ENCODE measurements around the gene PIGK. TPM values are rescaled to one million over a fixed set of nuclear protein-coding genes. Genes with fewer than 3 reads are reported as not detected.

The PIGK gene
- total and polyA plus RNA-seq, 11 donors: 6.2 to 42.4 (median 27.0) TPM

DNA sequence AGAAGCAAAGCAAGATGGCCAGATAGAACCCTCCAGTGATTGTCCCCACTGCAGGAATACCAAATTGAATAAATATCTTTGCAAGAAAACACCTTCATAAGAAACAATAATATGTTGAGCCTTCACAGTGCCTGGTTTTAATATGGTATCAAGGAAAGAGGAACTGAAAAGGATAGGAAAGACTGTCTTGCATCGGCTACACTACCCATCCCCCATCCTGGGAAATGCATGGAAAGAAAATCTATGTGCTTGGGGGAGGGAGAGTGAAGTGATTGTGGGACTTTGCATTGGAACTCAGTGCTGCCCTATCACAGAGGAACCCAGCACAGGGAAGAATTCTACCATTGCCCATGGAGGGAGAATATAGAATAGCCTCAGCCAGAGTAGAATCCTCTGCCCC lies 34.0 kb upstream of the PIGK start:
- no peak for DNase-seq
- H3K27me3 ChIP-seq: no peaks in the 10 kb centered on the region
- H3K4me1 ChIP-seq: no peaks in the 10 kb centered on the region
- H3K27ac ChIP-seq: no peak overlapping the region
- no peak overlapping the region for H3K4me3 ChIP-seq
- WGBS, 4 donors: 64 to 83% (median 77%) methylated on average over 1 of the region's 1 CpG
- intact Hi-C loops (cut with DNase I): no loop called here
- peaks cover 0 to 81% (median 39%) of the 10 kb centered on the region in 12 donors for H3K9me3 ChIP-seq
- ATAC-seq: no peak
- no peaks in the 10 kb centered on the region for H3K36me3 ChIP-seq
- TF ChIP-seq, protein P1, sequence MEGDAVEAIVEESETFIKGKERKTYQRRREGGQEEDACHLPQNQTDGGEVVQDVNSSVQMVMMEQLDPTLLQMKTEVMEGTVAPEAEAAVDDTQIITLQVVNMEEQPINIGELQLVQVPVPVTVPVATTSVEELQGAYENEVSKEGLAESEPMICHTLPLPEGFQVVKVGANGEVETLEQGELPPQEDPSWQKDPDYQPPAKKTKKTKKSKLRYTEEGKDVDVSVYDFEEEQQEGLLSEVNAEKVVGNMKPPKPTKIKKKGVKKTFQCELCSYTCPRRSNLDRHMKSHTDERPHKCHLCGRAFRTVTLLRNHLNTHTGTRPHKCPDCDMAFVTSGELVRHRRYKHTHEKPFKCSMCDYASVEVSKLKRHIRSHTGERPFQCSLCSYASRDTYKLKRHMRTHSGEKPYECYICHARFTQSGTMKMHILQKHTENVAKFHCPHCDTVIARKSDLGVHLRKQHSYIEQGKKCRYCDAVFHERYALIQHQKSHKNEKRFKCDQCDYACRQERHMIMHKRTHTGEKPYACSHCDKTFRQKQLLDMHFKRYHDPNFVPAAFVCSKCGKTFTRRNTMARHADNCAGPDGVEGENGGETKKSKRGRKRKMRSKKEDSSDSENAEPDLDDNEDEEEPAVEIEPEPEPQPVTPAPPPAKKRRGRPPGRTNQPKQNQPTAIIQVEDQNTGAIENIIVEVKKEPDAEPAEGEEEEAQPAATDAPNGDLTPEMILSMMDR (IDR thresholded peaks at IDR 0.05): no peak
- TF ChIP-seq POLR2A (IDR thresholded peaks at IDR 0.05): no peak

DNA sequence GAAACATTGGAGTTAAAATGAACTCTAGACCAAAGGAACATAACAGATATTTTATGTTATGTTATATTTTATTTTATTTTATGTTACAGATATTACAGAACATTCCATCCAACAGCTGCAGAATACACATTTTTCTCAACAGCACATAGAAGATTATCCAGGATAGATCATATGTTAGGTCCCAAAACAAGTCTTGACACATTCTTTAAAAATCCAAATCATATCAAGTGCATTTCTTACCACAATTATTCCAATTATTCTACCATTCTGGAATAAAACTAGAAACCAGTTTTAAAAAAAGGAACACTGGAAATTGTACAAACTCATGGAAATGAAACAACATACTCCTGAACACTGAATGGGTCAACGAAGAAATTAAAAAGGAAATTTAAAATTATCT lies 30.9 kb upstream of the PIGK start:
- intact Hi-C loops (cut with DNase I): no loop called here
- DNase-seq: no peak
- WGBS, 4 donors: 83 to 91% (median 85%) methylated on average over 1 of the region's 1 CpG
- no peak overlapping the region for H3K27ac ChIP-seq
- peaks cover 0 to 67% (median 35%) of the 10 kb centered on the region in 12 donors for H3K9me3 ChIP-seq
- TF ChIP-seq, protein P1 (IDR thresholded peaks at IDR 0.05): no peak
- no peak for TF ChIP-seq POLR2A (IDR thresholded peaks at IDR 0.05)
- no peak overlapping the region for H3K4me3 ChIP-seq
- no peaks in the 10 kb centered on the region for H3K36me3 ChIP-seq
- no peaks in the 10 kb centered on the region for H3K27me3 ChIP-seq
- ATAC-seq: no peak
- H3K4me1 ChIP-seq: no peaks in the 10 kb centered on the region

GRCh38 chr1:77245830-77246229 lies 26.6 kb upstream of the PIGK start:
- Histone ChIP-seq H3K4me3 (no peak overlapping the region), H3K9me3 (peaks cover 0 to 33% (median 11%) of the 10 kb centered on the region in 12 donors), H3K36me3 (no peaks in the 10 kb centered on the region), H3K4me1 (no peaks in the 10 kb centered on the region), H3K27me3 (no peaks in the 10 kb centered on the region), H3K27ac (no peak overlapping the region)
- TF ChIP-seq, protein P1 (IDR thresholded peaks at IDR 0.05): no peak
- TF ChIP-seq POLR2A (IDR thresholded peaks at IDR 0.05): no peak
- DNase-seq: no peak
- ATAC-seq: no peak
- intact Hi-C loops (cut with DNase I): no loop called here
- 70 to 79% (median 71%) methylated on average over 2 of the region's 2 CpGs for WGBS, 4 donors

GRCh38 chr1:77239311-77239710 lies 20.1 kb upstream of the PIGK start:
- TF ChIP-seq, protein P1 (IDR thresholded peaks at IDR 0.05): no peak
- no peak for TF ChIP-seq POLR2A (IDR thresholded peaks at IDR 0.05)
- intact Hi-C loops (cut with DNase I): no loop called here
- no peaks in the 10 kb centered on the region for H3K4me1 ChIP-seq
- H3K9me3 ChIP-seq: no peaks in the 10 kb centered on the region
- ATAC-seq (no peak), DNase-seq (no peak)
- peaks cover 0 to 5% (median 0%) of the 10 kb centered on the region in 9 donors for H3K27me3 ChIP-seq
- H3K27ac ChIP-seq: no peak overlapping the region
- H3K36me3 ChIP-seq: no peaks in the 10 kb centered on the region
- H3K4me3 ChIP-seq: no peak overlapping the region
- 71 to 89% (median 85%) methylated on average over 3 of the region's 3 CpGs for WGBS, 4 donors

Data from heart left ventricle (tissue), 16 donors.